A673 (cell line): Measurements from ENCODE around the gene CELSR1. TPM values are rescaled to one million over a fixed set of nuclear protein-coding genes. Genes with fewer than 3 reads are reported as not detected.
A peak's percentile ranks its signal among the peaks of the same experiment; 100 is the strongest.

ENCODE experiments used
- BruUV-seq: library from RNA; stranded (reverse); fragments of 400-500 nt; replicated peaks from 2 replicates; lab custom pipeline; 2021; lab: Mats Ljungman, UMichigan
- CTCF ChIA-PET: fragments of 300-600 bp; sonication (Branson Sonifier 250); formaldehyde crosslinking; loops from one replicate; lab custom pipeline; 2022; ENCODE audit warnings: antibody characterized with exemption; lab: Charles Lee
- POLR2A ChIA-PET: fragments of 300-600 bp; sonication (Branson Sonifier 250); formaldehyde crosslinking; loops from one replicate; lab custom pipeline; 2022; ENCODE audit warnings: antibody characterized with exemption; ENCODE audit not compliant: low non-redundant PET; lab: Charles Lee
- DNase-seq: peaks from one replicate; pipeline ENCODE4 v3.0.0-alpha.2; 2015; ENCODE audit warnings: low spot score
- H3K27ac ChIP-seq: fragments of 200-600 bp; sonication (generic); 2 replicates; pipeline ENCODE4 v1.5.1; 2016; ENCODE audit warnings: mixed run types, low read depth, mild to moderate bottlenecking, mixed read lengths, antibody characterized with exemption, low read length; ENCODE audit not compliant: poor library complexity, severe bottlenecking
- H3K27me3 ChIP-seq: fragments of 200-600 bp; sonication (generic); replicated peaks from 2 replicates; pipeline ENCODE4 v1.6.1; 2017; ENCODE audit warnings: mixed run types, low read depth, mild to moderate bottlenecking, mixed read lengths, antibody characterized with exemption, low read length; ENCODE audit not compliant: insufficient read depth, poor library complexity
- H3K36me3 ChIP-seq: fragments of 200-600 bp; sonication (generic); 2 replicates; pipeline ENCODE4 v1.6.1; 2016; ENCODE audit warnings: mixed run types, mild to moderate bottlenecking, mixed read lengths, antibody characterized with exemption, low read length; ENCODE audit not compliant: insufficient read depth, poor library complexity, severe bottlenecking
- H3K4me1 ChIP-seq: fragments of 200-600 bp; sonication (generic); 2 replicates; pipeline ENCODE4 v1.6.1; 2017; ENCODE audit warnings: mixed run types, mild to moderate bottlenecking, mixed read lengths, antibody characterized with exemption, low read length; ENCODE audit not compliant: insufficient read depth, poor library complexity, severe bottlenecking
- H3K4me3 ChIP-seq: fragments of 200-600 bp; sonication (generic); 2 replicates; pipeline ENCODE4 v1.5.1; 2016; ENCODE audit warnings: low read depth, mixed run types, mild to moderate bottlenecking, mixed read lengths, low read length; ENCODE audit not compliant: poor library complexity, severe bottlenecking
- H3K9me3 ChIP-seq: fragments of 200-600 bp; sonication (generic); 2 replicates; pipeline ENCODE4 v1.6.1; 2016; ENCODE audit warnings: mixed run types, low read depth, mild to moderate bottlenecking, mixed read lengths, antibody characterized with exemption, low read length; ENCODE audit not compliant: poor library complexity, severe bottlenecking
- CTCF ChIP-seq: fragments of 300-800, 200-600 bp; sonication (generic); conservative IDR thresholded peaks from 2 replicates; pipeline ENCODE4 v1.5.1; 2017; ENCODE audit warnings: low read depth, mild to moderate bottlenecking, antibody characterized with exemption, low read length, moderate library complexity, mixed read lengths
- EZH2 ChIP-seq: fragments of 200-600 bp; sonication (generic); IDR thresholded peaks from 2 replicates; pipeline ENCODE4 v1.6.1; 2017; ENCODE audit warnings: borderline replicate concordance, low read depth, mild to moderate bottlenecking, mixed read lengths, antibody characterized with exemption, low read length; ENCODE audit not compliant: poor library complexity, severe bottlenecking
- intact Hi-C: fragments of 100-400 bp; cut with micrococcal nuclease; formaldehyde crosslinking; loops from one replicate; pipeline ENCODE4 v1.10.0; 2022; ENCODE audit not compliant: unreplicated experiment
- total RNA-seq: library from RNA; stranded (reverse); gene quantifications from 2 replicates; pipeline ENCODE4 v1.2.3, GENCODE V29; 2021

Gene CELSR1
- total RNA-seq, 1 experiment from 2014 or later: 2.3 TPM

- CTCF ChIA-PET: no interaction called here
- POLR2A ChIA-PET: no interaction called here
- H3K9me3 ChIP-seq: no peaks in the 10 kb centered on the region
- peaks cover 44% of the 10 kb centered on the region for H3K36me3 ChIP-seq
- TF ChIP-seq CTCF (no peak), EZH2 (no peak)
- no peak overlapping the region for H3K4me3 ChIP-seq
- DNase-seq: no peak
- H3K27ac ChIP-seq: no peak overlapping the region
- H3K4me1 ChIP-seq: no peaks in the 10 kb centered on the region
- H3K27me3 ChIP-seq: no peaks in the 10 kb centered on the region
- no TSS peak for BruUV-seq
- intact Hi-C loops: no loop called here
Measured at GRCh38 chr22:46337870-46338269, 199.6 kb downstream of the CELSR1 start.

- Histone ChIP-seq H3K4me3 (peak overlapping the region; percentile 100), H3K27ac (peak overlapping the region; percentile 90), H3K9me3 (no peaks in the 10 kb centered on the region), H3K36me3 (peaks cover 49% of the 10 kb centered on the region), H3K27me3 (no peaks in the 10 kb centered on the region), H3K4me1 (no peaks in the 10 kb centered on the region)
- peak; percentile 12 for DNase-seq
- TF ChIP-seq CTCF (no peak), EZH2 (no peak)
- ChIA-PET CTCF (no interaction called here), POLR2A (no interaction called here)
- BruUV-seq: TSS peak; percentile 20
- intact Hi-C loops: no loop called here
Measured at GRCh38 chr22:46336119-46337078, 201.0 kb downstream of the CELSR1 start.

GRCh38 chr22:46335201-46336118 is 202.0 kb downstream of the CELSR1 start, which contains the start of gene TRMU:
TSS of gene TRMU (plus strand) at chr22:46335714. CDS start at chr22:46335765, 51 bp downstream.
- no peaks in the 10 kb centered on the region for H3K9me3 ChIP-seq
- ChIA-PET POLR2A (interaction anchor here (0.7 kb wide), 1 partner anchor 188 kb away, joined by 5 read pairs; no protein-coding TSS in a partner anchor), CTCF (no interaction called here)
- DNase-seq: peak; percentile 87
- peak within 1 kb of the TSS; percentile 90 for H3K27ac ChIP-seq
- H3K27me3 ChIP-seq: no peaks in the 10 kb centered on the region
- H3K4me3 ChIP-seq: peak within 1 kb of the TSS; percentile 100
- BruUV-seq: TSS peak; percentile 94
- H3K36me3 ChIP-seq: peaks cover 58% of the 10 kb centered on the region
- TF ChIP-seq CTCF (no peak), EZH2 (no peak)
- H3K4me1 ChIP-seq: no peaks in the 10 kb centered on the region
- intact Hi-C loops: no loop called here
